Osteoblast (primary cell): Measurements from ENCODE around the gene TEX22. TPM values are rescaled to one million over a fixed set of nuclear protein-coding genes. Genes with fewer than 3 reads are reported as not detected.

Source experiments
- DNase-seq: peaks from one replicate; pipeline ENCODE4 v3.0.0; 2011; ENCODE audit warnings: low spot score, mixed read lengths; ENCODE audit not compliant: insufficient read length; ENCODE audit errors: missing footprints
- H2AFZ ChIP-seq: 2 replicates; pipeline ENCODE4 v1.6.0; 2011; ENCODE audit warnings: mild to moderate bottlenecking, low read length
- H3K27ac ChIP-seq: 2 replicates; pipeline ENCODE4 v1.5.1; 2011; ENCODE audit warnings: mild to moderate bottlenecking, low read depth, low read length, moderate library complexity
- H3K27me3 ChIP-seq: 2 replicates; pipeline ENCODE4 v1.6.0; 2012; ENCODE audit warnings: mild to moderate bottlenecking, control low read depth, inconsistent platforms, low read length, moderate library complexity; ENCODE audit not compliant: insufficient read depth
- H3K36me3 ChIP-seq: 2 replicates; pipeline ENCODE4 v1.5.1; 2011; ENCODE audit warnings: mild to moderate bottlenecking, low read length, control low read depth, moderate library complexity; ENCODE audit not compliant: insufficient read depth
- H3K4me1 ChIP-seq: 2 replicates; pipeline ENCODE4 v1.5.1; 2011; ENCODE audit warnings: mild to moderate bottlenecking, low read length, control low read depth, moderate library complexity; ENCODE audit not compliant: insufficient read depth
- H3K4me2 ChIP-seq: 2 replicates; pipeline ENCODE4 v1.6.0; 2011; ENCODE audit warnings: mild to moderate bottlenecking, low read length; ENCODE audit not compliant: insufficient read depth
- H3K4me3 ChIP-seq: fragments of 200-600 bp; sonication (generic); 3 replicates; pipeline ENCODE4 v1.5.1; 2012; ENCODE audit warnings: mild to moderate bottlenecking, low read length, inconsistent platforms; ENCODE audit not compliant: insufficient read depth
- H3K79me2 ChIP-seq: 2 replicates; pipeline ENCODE4 v1.6.0; 2012; ENCODE audit warnings: mild to moderate bottlenecking, low read length, control low read depth, inconsistent platforms; ENCODE audit not compliant: insufficient read depth
- H3K9me3 ChIP-seq: 2 replicates; pipeline ENCODE4 v1.5.1; 2011; ENCODE audit warnings: low read depth, low read length, control low read depth
- H4K20me1 ChIP-seq: 2 replicates; pipeline ENCODE4 v1.6.0; 2012; ENCODE audit warnings: mild to moderate bottlenecking, low read length, control low read depth; ENCODE audit not compliant: insufficient read depth
- CTCF ChIP-seq: IDR thresholded peaks from 2 replicates; pipeline ENCODE4 v1.5.1; 2011; ENCODE audit warnings: mild to moderate bottlenecking, low read depth, low read length, moderate library complexity; ENCODE audit errors: extremely low read depth
- total RNA-seq: library from RNA; depleted of rRNA; stranded (reverse); fragments of >200 nt; gene quantifications from 2 replicates; pipeline ENCODE4 v1.2.3, GENCODE V29; 2012

Gene TEX22
- total RNA-seq, 1 donor, result under 0.01 TPM

GRCh38 chr14:105452963-105453362 is 54.6 kb downstream of the TEX22 start:
- Histone ChIP-seq H3K9me3 (no peaks in the 10 kb centered on the region), H3K36me3 (peaks cover 29% of the 10 kb centered on the region), H3K4me3 (no peak overlapping the region), H3K4me1 (no peaks in the 10 kb centered on the region), H4K20me1 (peaks cover 14% of the 10 kb centered on the region), H3K27me3 (no peaks in the 10 kb centered on the region), H3K79me2 (peaks cover 13% of the 10 kb centered on the region), H3K4me2 (no peak overlapping the region), H2AFZ (no peak overlapping the region), H3K27ac (no peak overlapping the region)
- no peak for DNase-seq
- TF ChIP-seq CTCF, result no peak

GRCh38 chr14:105453847-105454246 is 55.5 kb downstream of the TEX22 start:
- no peak overlapping the region for H3K4me2 ChIP-seq
- TF ChIP-seq CTCF, result no peak
- peaks cover 12% of the 10 kb centered on the region for H4K20me1 ChIP-seq
- no peaks in the 10 kb centered on the region for H3K9me3 ChIP-seq
- peaks cover 4% of the 10 kb centered on the region for H3K79me2 ChIP-seq
- peaks cover 29% of the 10 kb centered on the region for H3K36me3 ChIP-seq
- no peaks in the 10 kb centered on the region for H3K27me3 ChIP-seq
- no peak overlapping the region for H2AFZ ChIP-seq
- no peak overlapping the region for H3K4me3 ChIP-seq
- no peak for DNase-seq
- no peaks in the 10 kb centered on the region for H3K4me1 ChIP-seq
- H3K27ac ChIP-seq, result no peak overlapping the region

- TF ChIP-seq CTCF, result no peak
- Histone ChIP-seq H2AFZ (no peak overlapping the region), H3K9me3 (no peaks in the 10 kb centered on the region), H3K4me1 (no peaks in the 10 kb centered on the region), H3K27ac (no peak overlapping the region), H3K79me2 (no peaks in the 10 kb centered on the region), H3K4me3 (no peak overlapping the region), H3K4me2 (no peak overlapping the region), H3K27me3 (no peaks in the 10 kb centered on the region), H4K20me1 (peaks cover 5% of the 10 kb centered on the region), H3K36me3 (peaks cover 25% of the 10 kb centered on the region)
- no peak for DNase-seq
Observed at GRCh38 chr14:105455086-105455640, 56.8 kb downstream of the TEX22 start.

GRCh38 chr14:105455766-105456660 is 57.7 kb downstream of the TEX22 start:
- H2AFZ ChIP-seq, result no peak overlapping the region
- H3K79me2 ChIP-seq, result no peaks in the 10 kb centered on the region
- TF ChIP-seq CTCF, result no peak
- H3K27ac ChIP-seq, result no peak overlapping the region
- peaks cover 2% of the 10 kb centered on the region for H4K20me1 ChIP-seq
- no peak for DNase-seq
- H3K36me3 ChIP-seq, result peaks cover 24% of the 10 kb centered on the region
- H3K27me3 ChIP-seq, result no peaks in the 10 kb centered on the region
- H3K4me3 ChIP-seq, result no peak overlapping the region
- H3K4me1 ChIP-seq, result no peaks in the 10 kb centered on the region
- no peaks in the 10 kb centered on the region for H3K9me3 ChIP-seq
- H3K4me2 ChIP-seq, result no peak overlapping the region
